ENCODE measurements around the gene MAG. TPM values are rescaled to one million over a fixed set of nuclear protein-coding genes. Genes with fewer than 3 reads are reported as not detected.

Gene MAG
- total RNA-seq, 1 donor from 2014 or later: 1.6 TPM

DNA sequence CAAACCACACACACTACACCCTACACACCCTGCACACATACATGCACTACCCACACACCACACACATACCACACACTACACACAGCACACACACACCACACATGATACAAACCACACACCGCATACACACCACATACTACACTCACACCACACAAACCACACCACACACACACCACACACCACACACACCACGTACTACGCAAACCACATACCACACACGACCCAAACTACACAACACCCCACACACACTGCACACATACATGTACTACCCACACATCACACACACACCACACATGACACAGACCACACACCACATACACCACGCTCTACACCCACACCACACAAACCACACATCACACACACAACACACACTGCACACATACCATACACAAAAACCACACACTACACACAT is 6.6 kb downstream of the MAG start:
- Histone ChIP-seq H3K27me3 (ENCODE audit: control insufficient read depth in 3 of 3, insufficient read depth in 3 of 3, low read length in 3 of 3) (peaks cover 50 to 76% (median 57%) of the 10 kb centered on the region in 3 donors), H3K9ac (ENCODE audit: low read depth in 1 of 3, low read length in 3 of 3) (no peak overlapping the region), H3K4me1 (ENCODE audit: control insufficient read depth in 3 of 3, insufficient read depth in 3 of 3, low read length in 3 of 3) (no peaks in the 10 kb centered on the region), H3K36me3 (ENCODE audit: control insufficient read depth in 3 of 3, insufficient read depth in 3 of 3, low read length in 3 of 3) (no peaks in the 10 kb centered on the region), H3K4me3 (ENCODE audit: low read length in 3 of 3) (no peak overlapping the region), H3K9me3 (ENCODE audit: control insufficient read depth in 3 of 3, low read length in 3 of 3) (no peaks in the 10 kb centered on the region), H3K27ac (ENCODE audit: low read depth, low read length) (no peak overlapping the region)

DNA sequence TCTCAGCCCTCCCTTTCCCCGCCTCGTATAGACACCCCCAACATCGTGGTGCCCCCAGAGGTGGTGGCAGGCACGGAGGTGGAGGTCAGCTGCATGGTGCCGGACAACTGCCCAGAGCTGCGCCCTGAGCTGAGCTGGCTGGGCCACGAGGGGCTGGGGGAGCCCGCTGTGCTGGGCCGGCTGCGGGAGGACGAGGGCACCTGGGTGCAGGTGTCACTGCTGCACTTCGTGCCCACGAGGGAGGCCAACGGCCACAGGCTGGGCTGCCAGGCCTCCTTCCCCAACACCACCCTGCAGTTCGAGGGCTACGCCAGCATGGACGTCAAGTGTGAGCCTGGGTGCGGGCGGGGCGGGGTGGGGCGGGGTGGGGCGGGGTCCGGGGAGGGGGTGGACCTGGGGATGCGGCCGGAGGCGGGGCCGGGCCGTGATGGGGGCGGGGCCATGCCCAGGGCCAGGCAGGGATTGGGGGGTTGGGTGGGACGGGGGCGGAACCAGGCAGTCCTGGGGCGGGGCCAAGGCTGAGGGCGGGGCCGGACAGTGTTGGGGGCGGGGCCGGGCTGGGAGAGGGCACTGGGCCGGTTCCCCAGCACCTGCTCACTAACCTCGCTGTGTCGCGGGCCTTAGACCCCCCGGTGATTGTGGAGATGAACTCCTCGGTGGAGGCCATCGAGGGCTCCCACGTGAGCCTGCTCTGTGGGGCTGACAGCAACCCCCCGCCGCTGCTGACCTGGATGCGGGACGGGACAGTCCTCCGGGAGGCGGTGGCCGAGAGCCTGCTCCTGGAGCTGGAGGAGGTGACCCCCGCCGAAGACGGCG is 7.8 kb downstream of the MAG start:
- H3K9ac ChIP-seq (ENCODE audit: low read depth in 1 of 3, low read length in 3 of 3): no peak overlapping the region
- H3K9me3 ChIP-seq (ENCODE audit: control insufficient read depth in 3 of 3, low read length in 3 of 3): no peaks in the 10 kb centered on the region
- no peak overlapping the region for H3K27ac ChIP-seq (ENCODE audit: low read depth, low read length)
- H3K27me3 ChIP-seq (ENCODE audit: control insufficient read depth in 3 of 3, insufficient read depth in 3 of 3, low read length in 3 of 3): peaks cover 42 to 73% (median 52%) of the 10 kb centered on the region in 3 donors
- H3K36me3 ChIP-seq (ENCODE audit: control insufficient read depth in 3 of 3, insufficient read depth in 3 of 3, low read length in 3 of 3): no peaks in the 10 kb centered on the region
- no peak overlapping the region for H3K4me3 ChIP-seq (ENCODE audit: low read length in 3 of 3)
- no peaks in the 10 kb centered on the region for H3K4me1 ChIP-seq (ENCODE audit: control insufficient read depth in 3 of 3, insufficient read depth in 3 of 3, low read length in 3 of 3)

DNA sequence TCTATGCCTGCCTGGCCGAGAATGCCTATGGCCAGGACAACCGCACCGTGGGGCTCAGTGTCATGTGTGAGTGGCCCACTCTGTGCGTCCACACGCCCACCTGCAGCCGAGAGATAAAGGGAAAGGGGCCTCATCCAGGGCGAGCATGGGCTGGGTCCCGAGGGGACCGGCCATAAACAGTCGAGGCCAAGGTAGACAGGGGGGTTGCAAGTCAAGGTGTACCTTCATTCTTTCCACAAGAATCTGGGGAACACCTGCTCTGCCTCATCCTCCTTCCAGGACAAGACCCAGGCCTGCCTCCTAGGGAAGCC is 8.3 kb downstream of the MAG start:
- no peaks in the 10 kb centered on the region for H3K9me3 ChIP-seq (ENCODE audit: control insufficient read depth in 3 of 3, low read length in 3 of 3)
- H3K36me3 ChIP-seq (ENCODE audit: control insufficient read depth in 3 of 3, insufficient read depth in 3 of 3, low read length in 3 of 3): no peaks in the 10 kb centered on the region
- no peak overlapping the region for H3K27ac ChIP-seq (ENCODE audit: low read depth, low read length)
- no peaks in the 10 kb centered on the region for H3K4me1 ChIP-seq (ENCODE audit: control insufficient read depth in 3 of 3, insufficient read depth in 3 of 3, low read length in 3 of 3)
- H3K4me3 ChIP-seq (ENCODE audit: low read length in 3 of 3): no peak overlapping the region
- peaks cover 39 to 71% (median 48%) of the 10 kb centered on the region in 3 donors for H3K27me3 ChIP-seq (ENCODE audit: control insufficient read depth in 3 of 3, insufficient read depth in 3 of 3, low read length in 3 of 3)
- H3K9ac ChIP-seq (ENCODE audit: low read depth in 1 of 3, low read length in 3 of 3): no peak overlapping the region

DNA sequence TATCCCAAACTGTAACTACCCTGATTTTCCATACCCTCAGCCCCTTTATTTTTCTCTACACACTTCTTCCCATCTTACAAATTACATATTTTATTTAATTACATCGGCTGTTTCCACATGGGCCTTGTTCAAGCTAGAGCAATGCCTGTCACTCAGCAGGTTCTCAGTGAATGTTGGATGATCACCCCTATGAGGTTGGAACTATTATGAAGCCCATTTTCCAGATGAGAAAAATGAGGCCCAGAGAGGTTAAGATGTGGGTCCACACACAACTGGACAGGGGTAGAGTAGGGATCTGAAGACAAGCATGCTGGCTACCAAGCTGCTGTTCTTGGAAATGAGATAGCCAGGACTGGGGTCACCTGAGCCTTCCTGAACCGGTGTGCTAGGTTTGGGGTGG is 10.0 kb downstream of the MAG start:
- Histone ChIP-seq H3K27ac (ENCODE audit: low read depth, low read length) (no peak overlapping the region), H3K9me3 (ENCODE audit: control insufficient read depth in 3 of 3, low read length in 3 of 3) (no peaks in the 10 kb centered on the region), H3K27me3 (ENCODE audit: control insufficient read depth in 3 of 3, insufficient read depth in 3 of 3, low read length in 3 of 3) (peaks cover 26 to 63% (median 41%) of the 10 kb centered on the region in 3 donors), H3K4me3 (ENCODE audit: low read length in 3 of 3) (no peak overlapping the region), H3K36me3 (ENCODE audit: control insufficient read depth in 3 of 3, insufficient read depth in 3 of 3, low read length in 3 of 3) (no peaks in the 10 kb centered on the region), H3K9ac (ENCODE audit: low read depth in 1 of 3, low read length in 3 of 3) (no peak overlapping the region), H3K4me1 (ENCODE audit: control insufficient read depth in 3 of 3, insufficient read depth in 3 of 3, low read length in 3 of 3) (no peaks in the 10 kb centered on the region)

DNA sequence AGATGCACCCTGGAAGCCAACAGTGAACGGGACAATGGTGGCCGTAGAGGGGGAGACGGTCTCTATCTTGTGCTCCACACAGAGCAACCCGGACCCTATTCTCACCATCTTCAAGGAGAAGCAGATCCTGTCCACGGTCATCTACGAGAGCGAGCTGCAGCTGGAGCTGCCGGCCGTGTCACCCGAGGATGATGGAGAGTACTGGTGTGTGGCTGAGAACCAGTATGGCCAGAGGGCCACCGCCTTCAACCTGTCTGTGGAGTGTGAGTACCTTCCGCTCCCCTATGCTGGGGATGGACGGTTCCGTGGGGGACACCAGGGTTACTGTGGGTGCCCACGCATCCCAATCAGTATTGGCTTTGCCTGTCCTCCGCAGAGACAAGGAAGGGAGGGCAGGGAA is 10.5 kb downstream of the MAG start:
- Histone ChIP-seq H3K4me1 (ENCODE audit: control insufficient read depth in 3 of 3, insufficient read depth in 3 of 3, low read length in 3 of 3) (no peaks in the 10 kb centered on the region), H3K36me3 (ENCODE audit: control insufficient read depth in 3 of 3, insufficient read depth in 3 of 3, low read length in 3 of 3) (no peaks in the 10 kb centered on the region), H3K9ac (ENCODE audit: low read depth in 1 of 3, low read length in 3 of 3) (no peak overlapping the region), H3K27me3 (ENCODE audit: control insufficient read depth in 3 of 3, insufficient read depth in 3 of 3, low read length in 3 of 3) (peaks cover 26 to 62% (median 37%) of the 10 kb centered on the region in 3 donors), H3K4me3 (ENCODE audit: low read length in 3 of 3) (no peak overlapping the region), H3K27ac (ENCODE audit: low read depth, low read length) (no peak overlapping the region), H3K9me3 (ENCODE audit: control insufficient read depth in 3 of 3, low read length in 3 of 3) (no peaks in the 10 kb centered on the region)

DNA sequence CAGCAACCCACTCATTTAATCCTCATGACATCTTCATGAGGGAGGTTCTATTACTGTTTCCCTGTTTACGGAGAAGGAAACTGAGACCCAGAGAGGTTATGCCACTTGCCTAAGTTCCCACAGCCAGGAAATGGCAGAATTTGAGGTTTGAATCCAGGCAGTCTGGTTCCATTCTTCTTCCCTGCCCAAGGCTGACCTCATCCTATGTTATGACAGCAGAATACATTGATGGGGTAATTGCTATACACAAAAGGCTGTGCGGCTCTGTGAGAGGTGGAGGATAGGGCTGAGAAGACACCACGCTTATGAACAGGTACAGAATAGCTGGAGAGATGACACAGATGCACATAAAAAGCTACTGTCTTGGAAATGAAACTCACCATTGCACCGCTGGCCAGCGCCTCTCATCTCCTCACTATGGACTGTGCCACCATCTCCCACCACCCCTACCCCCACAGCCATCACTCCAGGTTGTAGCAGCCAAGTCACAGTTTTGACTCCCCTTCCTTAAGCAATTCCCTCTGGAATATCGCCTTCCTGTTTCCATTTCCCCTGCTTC is 11.5 kb downstream of the MAG start:
- no peaks in the 10 kb centered on the region for H3K9me3 ChIP-seq (ENCODE audit: control insufficient read depth in 3 of 3, low read length in 3 of 3)
- no peak overlapping the region for H3K27ac ChIP-seq (ENCODE audit: low read depth, low read length)
- H3K36me3 ChIP-seq (ENCODE audit: control insufficient read depth in 3 of 3, insufficient read depth in 3 of 3, low read length in 3 of 3): no peaks in the 10 kb centered on the region
- H3K27me3 ChIP-seq (ENCODE audit: control insufficient read depth in 3 of 3, insufficient read depth in 3 of 3, low read length in 3 of 3): peaks cover 21 to 52% (median 30%) of the 10 kb centered on the region in 3 donors
- H3K4me1 ChIP-seq (ENCODE audit: control insufficient read depth in 3 of 3, insufficient read depth in 3 of 3, low read length in 3 of 3): no peaks in the 10 kb centered on the region
- H3K4me3 ChIP-seq (ENCODE audit: low read length in 3 of 3): no peak overlapping the region
- no peak overlapping the region for H3K9ac ChIP-seq (ENCODE audit: low read depth in 1 of 3, low read length in 3 of 3)

DNA sequence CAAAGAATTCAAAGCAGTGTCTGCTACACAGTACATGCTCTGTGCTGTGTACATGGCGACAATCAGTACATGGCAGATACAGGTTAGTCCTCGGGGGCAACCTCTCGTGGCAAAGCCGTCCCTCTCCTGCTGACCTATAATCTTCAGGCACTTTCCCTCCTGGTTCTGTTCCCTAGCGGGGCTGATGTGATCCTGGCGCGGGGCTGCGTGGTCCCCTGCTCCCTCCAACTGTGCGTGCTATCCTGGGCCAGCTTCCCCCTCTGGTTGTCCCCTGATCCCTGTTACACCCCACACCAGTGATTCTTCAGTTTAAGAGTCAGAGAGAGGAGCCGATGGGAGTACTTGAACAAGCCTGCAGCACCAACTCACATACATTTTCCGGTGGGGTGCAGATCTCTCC is 12.1 kb downstream of the MAG start:
- Histone ChIP-seq H3K27me3 (ENCODE audit: control insufficient read depth in 3 of 3, insufficient read depth in 3 of 3, low read length in 3 of 3) (peaks cover 21 to 46% (median 24%) of the 10 kb centered on the region in 3 donors), H3K4me3 (ENCODE audit: low read length in 3 of 3) (no peak overlapping the region)

DNA sequence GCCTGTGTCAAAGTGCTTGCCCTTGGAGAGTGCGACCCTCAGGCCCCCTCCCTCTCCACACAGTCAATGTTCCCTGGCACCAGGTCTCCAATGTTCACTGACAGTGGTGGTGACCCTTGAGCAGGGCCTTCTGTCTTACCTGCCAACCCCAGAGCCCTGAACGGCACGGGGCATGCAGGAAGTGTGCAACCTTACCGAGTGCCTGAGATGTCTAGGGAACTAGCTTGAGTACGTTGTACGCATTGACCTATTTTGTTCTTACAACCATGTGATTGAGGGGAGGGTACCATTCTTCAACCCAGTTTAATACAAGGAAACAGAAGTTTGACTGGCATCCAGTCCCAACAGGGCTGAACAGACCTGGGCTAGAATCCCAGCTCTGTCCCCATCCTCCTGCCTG is 13.2 kb downstream of the MAG start:
- Histone ChIP-seq H3K4me3 (ENCODE audit: low read length in 3 of 3) (no peak overlapping the region), H3K27ac (ENCODE audit: low read depth, low read length) (no peak overlapping the region), H3K4me1 (ENCODE audit: control insufficient read depth in 3 of 3, insufficient read depth in 3 of 3, low read length in 3 of 3) (no peaks in the 10 kb centered on the region), H3K9me3 (ENCODE audit: control insufficient read depth in 3 of 3, low read length in 3 of 3) (no peaks in the 10 kb centered on the region), H3K36me3 (ENCODE audit: control insufficient read depth in 3 of 3, insufficient read depth in 3 of 3, low read length in 3 of 3) (no peaks in the 10 kb centered on the region), H3K27me3 (ENCODE audit: control insufficient read depth in 3 of 3, insufficient read depth in 3 of 3, low read length in 3 of 3) (peaks cover 21 to 39% (median 23%) of the 10 kb centered on the region in 3 donors), H3K9ac (ENCODE audit: low read depth in 1 of 3, low read length in 3 of 3) (no peak overlapping the region)

More for the DNA sequence above, 12.1 kb downstream of the MAG start:
- no peaks in the 10 kb centered on the region for H3K4me1 ChIP-seq (ENCODE audit: control insufficient read depth in 3 of 3, insufficient read depth in 3 of 3, low read length in 3 of 3)
- no peaks in the 10 kb centered on the region for H3K36me3 ChIP-seq (ENCODE audit: control insufficient read depth in 3 of 3, insufficient read depth in 3 of 3, low read length in 3 of 3)
- H3K9me3 ChIP-seq (ENCODE audit: control insufficient read depth in 3 of 3, low read length in 3 of 3): no peaks in the 10 kb centered on the region
- H3K27ac ChIP-seq (ENCODE audit: low read depth, low read length): no peak overlapping the region
- no peak overlapping the region for H3K9ac ChIP-seq (ENCODE audit: low read depth in 1 of 3, low read length in 3 of 3)

DNA sequence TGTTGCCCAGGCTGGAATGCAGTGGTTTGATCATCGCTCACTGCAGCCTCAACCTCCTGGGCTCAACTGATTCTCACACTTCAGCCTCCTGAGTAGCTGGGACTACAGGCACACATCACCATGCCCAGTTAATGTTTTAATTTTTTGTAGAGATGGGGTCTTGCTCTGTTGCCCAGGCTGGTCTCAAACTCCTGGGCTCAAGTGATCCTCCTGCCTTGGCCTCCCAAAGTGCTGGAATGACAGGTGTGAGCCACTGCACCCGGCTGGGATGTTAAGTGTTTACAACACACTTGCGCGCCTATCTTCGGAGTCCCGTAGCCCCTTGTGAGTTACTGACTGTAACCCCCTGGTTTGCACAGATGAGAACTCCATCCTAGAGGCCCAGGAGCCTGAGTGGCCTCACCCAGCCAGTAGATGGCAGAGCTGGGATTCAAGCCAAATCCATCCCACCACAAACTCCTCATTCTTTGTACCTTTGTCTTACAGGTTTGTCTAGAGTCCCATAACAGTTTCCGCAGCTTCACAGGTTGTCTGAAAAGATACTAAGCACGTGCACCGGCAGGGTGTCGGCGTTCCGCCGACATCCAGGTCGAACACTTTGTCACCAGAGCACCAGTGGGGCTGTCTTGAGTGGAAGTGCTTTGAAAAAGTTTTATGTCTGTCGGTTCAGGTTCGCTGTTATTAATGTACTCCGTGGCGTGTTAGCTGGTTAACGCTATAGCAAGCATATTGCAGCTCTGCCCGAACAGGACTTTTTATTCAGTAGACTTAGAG is 14.7 kb downstream of the MAG start:
- no peaks in the 10 kb centered on the region for H3K4me1 ChIP-seq (ENCODE audit: control insufficient read depth in 3 of 3, insufficient read depth in 3 of 3, low read length in 3 of 3)

DNA sequence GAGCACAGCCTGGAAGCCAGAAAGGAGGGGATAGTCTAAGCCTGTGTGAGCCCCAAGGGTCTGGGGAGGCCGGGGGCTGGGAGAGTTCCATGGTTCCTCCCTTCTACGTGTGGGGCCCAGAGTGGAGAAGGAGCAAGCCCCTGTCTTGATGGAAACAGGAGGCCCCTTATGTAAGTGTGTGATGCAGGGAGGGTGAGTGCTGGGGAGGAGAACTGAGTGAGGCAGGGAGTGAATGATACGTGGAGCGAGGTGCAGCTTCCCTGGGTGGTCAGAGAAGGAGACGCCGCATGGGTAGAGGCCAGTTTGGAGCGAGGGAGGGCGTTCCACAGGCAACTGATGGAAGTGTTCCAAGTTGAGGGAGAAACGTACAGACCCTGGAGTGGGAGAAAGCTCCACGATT is 16.0 kb downstream of the MAG start:
- H3K36me3 ChIP-seq (ENCODE audit: control insufficient read depth in 3 of 3, insufficient read depth in 3 of 3, low read length in 3 of 3): no peaks in the 10 kb centered on the region
- H3K4me1 ChIP-seq (ENCODE audit: control insufficient read depth in 3 of 3, insufficient read depth in 3 of 3, low read length in 3 of 3): no peaks in the 10 kb centered on the region
- no peak overlapping the region for H3K4me3 ChIP-seq (ENCODE audit: low read length in 3 of 3)
- peaks cover 9 to 16% (median 14%) of the 10 kb centered on the region in 3 donors for H3K27me3 ChIP-seq (ENCODE audit: control insufficient read depth in 3 of 3, insufficient read depth in 3 of 3, low read length in 3 of 3)
- H3K9me3 ChIP-seq (ENCODE audit: control insufficient read depth in 3 of 3, low read length in 3 of 3): no peaks in the 10 kb centered on the region
- H3K9ac ChIP-seq (ENCODE audit: low read depth in 1 of 3, low read length in 3 of 3): no peak overlapping the region
- no peak overlapping the region for H3K27ac ChIP-seq (ENCODE audit: low read depth, low read length)

More for the DNA sequence above, 14.7 kb downstream of the MAG start:
- no peak overlapping the region for H3K4me3 ChIP-seq (ENCODE audit: low read length in 3 of 3)
- no peak overlapping the region for H3K9ac ChIP-seq (ENCODE audit: low read depth in 1 of 3, low read length in 3 of 3)
- H3K36me3 ChIP-seq (ENCODE audit: control insufficient read depth in 3 of 3, insufficient read depth in 3 of 3, low read length in 3 of 3): no peaks in the 10 kb centered on the region
- H3K27ac ChIP-seq (ENCODE audit: low read depth, low read length): no peak overlapping the region
- peaks cover 14 to 26% (median 18%) of the 10 kb centered on the region in 3 donors for H3K27me3 ChIP-seq (ENCODE audit: control insufficient read depth in 3 of 3, insufficient read depth in 3 of 3, low read length in 3 of 3)
- H3K9me3 ChIP-seq (ENCODE audit: control insufficient read depth in 3 of 3, low read length in 3 of 3): no peaks in the 10 kb centered on the region
